Stimulated activated CD4-positive, alpha-beta T cell treated with anti-CD3 and anti-CD28 coated beads, Interleukin-4, amount 100 ng/mL, for 1 hour (primary cell): ENCODE data around the gene ADORA1.

Experiments
- DNase-seq: peaks from one replicate; pipeline ENCODE4 v3.0.0-alpha.2; 2020

Gene ADORA1

GRCh38 chr1:203161703-203162102 lies 34.2 kb downstream of the ADORA1 start:
- no peak for DNase-seq

GRCh38 chr1:203162403-203162802 lies 34.9 kb downstream of the ADORA1 start:
- DNase-seq = no peak

- DNase-seq = no peak
Observed at GRCh38 chr1:203163891-203164635, 36.5 kb downstream of the ADORA1 start.

- DNase-seq = no peak
Observed at GRCh38 chr1:203165101-203165799, 37.7 kb downstream of the ADORA1 start.

GRCh38 chr1:203165800-203166161 lies 38.3 kb downstream of the ADORA1 start:
- DNase-seq = no peak

GRCh38 chr1:203166192-203166940 lies 38.8 kb downstream of the ADORA1 start:
- no peak for DNase-seq

GRCh38 chr1:203167026-203167912 lies 39.7 kb downstream of the ADORA1 start:
- DNase-seq = no peak

- DNase-seq = no peak
Observed at GRCh38 chr1:203167913-203168200, 40.3 kb downstream of the ADORA1 start.

GRCh38 chr1:203168256-203168786 lies 40.8 kb downstream of the ADORA1 start:
- DNase-seq = no peak

GRCh38 chr1:203168991-203169390 lies 41.5 kb downstream of the ADORA1 start:
- DNase-seq = no peak

GRCh38 chr1:203169770-203170520 lies 42.4 kb downstream of the ADORA1 start:
- DNase-seq = no peak

- no peak for DNase-seq
Observed at GRCh38 chr1:203170625-203171330, 43.3 kb downstream of the ADORA1 start.

- DNase-seq = no peak
Observed at GRCh38 chr1:203171341-203172183, 44.0 kb downstream of the ADORA1 start.

- DNase-seq = peak; percentile 47
Observed at GRCh38 chr1:203172184-203173010, 44.9 kb downstream of the ADORA1 start.

- no peak for DNase-seq
Observed at GRCh38 chr1:203173011-203173555, 45.6 kb downstream of the ADORA1 start.

GRCh38 chr1:203173566-203173965 lies 46.0 kb downstream of the ADORA1 start:
- DNase-seq = no peak

GRCh38 chr1:203174324-203174985 lies 46.9 kb downstream of the ADORA1 start:
- no peak for DNase-seq

GRCh38 chr1:203175237-203175826 lies 47.8 kb downstream of the ADORA1 start, which contains the start of gene MYBPH:
MYBPH (minus strand) TSS chr1:203175826; CDS start chr1:203175755, 71 bp downstream.
- no peak for DNase-seq
